GM21717 (cell line): ENCODE data around the gene FLCN.

Experiments used
- ATAC-seq: cut with Tn5 transposase; IDR thresholded peaks from one replicate; pipeline ENCODE4 v1.9.1; 2021; ENCODE audit warnings: mild to moderate bottlenecking, moderate library complexity; ENCODE audit not compliant: unreplicated experiment

FLCN gene

DNA sequence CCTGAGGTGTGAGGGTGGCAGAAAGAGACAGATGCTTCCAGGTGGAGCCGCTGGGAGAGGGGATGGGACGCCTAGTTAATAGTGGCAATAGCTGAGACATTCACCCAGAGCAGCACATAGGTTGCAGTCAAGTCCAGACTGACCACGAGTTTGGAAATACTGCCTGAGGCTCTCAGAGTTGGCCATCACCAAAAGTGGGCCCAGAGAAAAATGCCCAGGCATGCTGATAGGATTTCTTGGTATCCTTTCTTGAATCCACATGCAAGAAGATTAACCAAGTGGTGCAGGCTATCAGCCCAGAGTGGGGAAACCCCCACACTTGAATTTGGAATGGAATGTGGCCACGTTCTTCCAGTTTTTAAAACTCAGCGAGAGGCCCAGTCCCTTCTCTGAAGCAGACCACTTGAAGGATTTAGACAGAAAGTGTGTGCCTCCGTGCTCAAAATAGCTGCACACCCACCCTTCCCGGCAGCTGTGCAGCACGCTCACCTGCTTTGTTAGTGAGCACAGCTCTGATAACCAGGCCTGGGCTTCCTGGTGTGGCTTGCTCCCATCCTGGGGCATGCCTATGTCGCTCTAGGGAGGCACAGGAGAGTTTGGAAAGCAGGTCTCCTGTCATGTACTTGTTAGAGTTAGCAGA, 66.5 kb downstream of the FLCN start:
- ATAC-seq, result no peak

DNA sequence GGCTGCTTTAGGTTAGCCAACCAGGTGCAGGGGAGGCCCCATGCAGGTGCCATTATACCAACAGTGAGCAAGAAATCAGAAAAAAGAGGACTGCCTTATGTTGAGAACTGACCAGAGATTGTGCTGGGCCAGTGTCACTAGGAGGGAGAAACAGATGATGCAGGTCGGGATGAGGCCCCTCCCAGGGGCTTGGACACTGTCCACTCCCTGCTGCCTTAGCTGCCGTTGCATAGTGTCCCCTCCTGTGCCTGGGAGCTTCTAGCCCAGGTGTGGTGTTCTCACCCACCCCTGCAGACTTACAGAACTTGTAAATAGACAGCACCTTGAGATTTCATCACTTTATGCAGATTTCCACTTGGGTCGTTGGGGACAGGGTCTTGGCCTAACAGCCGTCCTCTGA, 67.6 kb downstream of the FLCN start:
- no peak for ATAC-seq

DNA sequence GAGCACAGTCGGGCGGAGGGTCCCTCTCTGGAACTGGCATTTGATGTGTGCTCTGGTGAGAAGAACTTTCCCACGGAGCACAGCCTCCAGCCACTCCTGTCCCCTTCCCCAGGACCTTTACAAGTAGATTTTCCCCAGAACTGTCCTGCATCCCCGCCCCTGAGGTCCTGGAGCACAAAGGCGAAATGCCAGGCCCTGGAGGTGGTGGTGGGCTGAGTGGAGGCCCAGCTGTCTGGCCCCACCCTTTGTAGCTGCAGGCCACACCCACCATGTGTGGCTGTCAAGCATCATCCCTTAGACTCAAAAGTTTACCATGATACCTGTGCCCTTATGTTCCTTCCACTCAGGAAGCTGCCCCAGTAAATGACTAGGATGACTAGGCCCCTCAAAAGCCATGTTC, 68.6 kb downstream of the FLCN start:
- no peak for ATAC-seq

DNA sequence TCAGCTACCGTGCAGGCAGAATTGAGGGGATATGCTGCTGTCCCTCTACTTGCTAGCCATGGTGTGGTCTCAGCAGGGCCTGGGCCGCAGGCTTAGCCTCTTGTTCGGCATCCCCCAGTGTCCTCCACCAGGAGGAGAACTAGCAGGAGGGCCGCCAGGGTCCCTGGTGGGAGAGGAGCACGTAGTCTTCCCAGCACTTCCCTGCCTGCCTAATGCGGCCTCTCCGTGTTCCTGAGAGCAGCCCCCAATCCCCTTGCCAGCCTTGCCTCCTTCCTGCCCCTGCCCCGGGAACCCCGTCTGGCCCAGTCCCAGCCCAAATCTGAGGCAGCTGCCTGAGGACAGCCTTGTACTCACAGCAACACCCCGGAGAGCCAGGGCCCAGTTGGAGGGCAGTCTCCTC, 69.0 kb downstream of the FLCN start:
- ATAC-seq, result no peak

DNA sequence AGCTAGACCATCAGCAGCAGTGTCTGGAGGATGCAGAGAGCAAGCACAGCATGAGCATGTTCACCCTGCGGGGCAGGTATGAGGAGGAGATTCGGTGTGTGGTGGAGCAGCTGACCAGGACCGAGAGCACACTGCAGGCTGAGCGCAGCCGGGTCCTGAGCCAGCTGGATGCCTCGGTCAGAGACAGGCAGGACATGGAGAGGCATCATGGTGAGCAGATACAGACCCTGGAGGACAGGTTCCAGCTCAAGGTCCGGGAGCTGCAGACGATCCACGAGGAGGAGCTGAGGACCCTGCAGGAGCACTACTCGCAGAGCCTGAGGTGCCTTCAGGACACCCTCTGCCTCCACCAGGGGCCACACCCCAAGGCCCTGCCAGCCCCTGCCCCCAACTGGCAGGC, 69.6 kb downstream of the FLCN start:
- no peak for ATAC-seq

DNA sequence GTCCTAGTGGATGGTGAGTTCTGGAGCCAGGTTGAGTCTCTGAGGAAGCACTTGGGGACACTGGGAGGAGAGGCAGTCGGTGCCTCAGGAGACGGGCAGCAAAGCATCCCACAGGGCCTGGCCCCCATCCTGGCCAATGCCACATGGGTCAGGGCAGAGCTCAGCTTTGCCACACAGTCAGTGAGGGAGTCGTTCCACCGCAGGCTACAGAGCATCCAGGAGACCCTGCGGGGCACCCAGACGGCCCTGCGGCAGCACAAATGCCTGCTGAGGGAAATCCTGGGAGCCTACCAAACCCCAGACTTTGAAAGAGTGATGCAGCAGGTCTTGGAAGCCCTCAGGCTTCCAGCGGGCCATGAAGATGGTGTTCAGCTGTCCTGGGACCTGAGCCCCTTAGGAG, 70.5 kb downstream of the FLCN start:
- no peak for ATAC-seq

DNA sequence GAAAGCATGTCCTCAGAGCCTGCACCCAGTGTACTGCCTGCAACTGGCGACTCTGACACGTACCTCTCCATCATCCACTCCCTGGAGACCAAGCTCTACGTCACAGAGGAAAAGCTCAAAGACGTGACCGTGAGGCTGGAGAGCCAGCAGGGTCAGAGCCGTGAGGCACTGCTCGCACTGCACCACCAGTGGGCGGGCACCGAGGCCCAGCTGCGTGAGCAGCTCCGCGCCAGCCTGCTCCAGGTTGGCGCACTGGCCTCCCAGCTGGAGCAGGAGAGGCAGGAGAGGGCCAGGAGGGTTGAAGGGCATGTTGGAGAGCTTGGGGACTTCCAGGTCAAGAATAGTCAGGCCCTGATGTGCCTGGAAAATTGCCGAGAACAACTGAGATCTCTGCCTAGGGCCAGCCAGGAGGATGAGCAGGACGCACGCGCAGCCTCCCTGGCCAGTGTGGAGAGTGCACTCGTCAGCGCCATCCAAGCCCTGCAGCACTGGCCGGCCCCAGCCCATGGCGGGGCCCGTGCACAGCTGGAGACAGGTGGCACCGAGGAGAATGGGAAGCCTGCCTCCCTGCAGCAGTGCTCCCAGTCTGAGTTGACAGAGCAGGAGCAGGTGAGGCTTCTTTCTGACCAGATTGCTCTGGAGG, 71.2 kb downstream of the FLCN start:
- no peak for ATAC-seq

DNA sequence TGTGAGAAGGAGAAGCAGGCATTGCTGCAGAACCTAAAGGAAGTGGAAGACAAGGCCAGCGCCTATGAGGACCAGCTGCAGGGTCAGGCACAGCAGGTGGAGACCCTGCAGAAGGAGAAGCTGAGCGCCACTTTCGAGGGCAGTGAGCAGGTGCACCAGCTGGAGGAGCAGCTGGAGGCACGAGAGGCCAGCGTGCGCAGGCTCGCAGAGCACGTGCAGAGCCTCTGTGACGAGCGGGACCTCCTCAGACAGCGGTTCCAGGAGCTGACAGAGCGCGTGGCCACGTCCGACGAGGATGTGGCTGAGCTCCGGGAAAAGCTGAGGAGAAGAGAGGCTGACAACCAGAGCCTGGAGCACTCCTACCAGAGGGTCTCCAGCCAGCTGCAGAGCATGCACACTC, 72.3 kb downstream of the FLCN start:
- no peak for ATAC-seq

DNA sequence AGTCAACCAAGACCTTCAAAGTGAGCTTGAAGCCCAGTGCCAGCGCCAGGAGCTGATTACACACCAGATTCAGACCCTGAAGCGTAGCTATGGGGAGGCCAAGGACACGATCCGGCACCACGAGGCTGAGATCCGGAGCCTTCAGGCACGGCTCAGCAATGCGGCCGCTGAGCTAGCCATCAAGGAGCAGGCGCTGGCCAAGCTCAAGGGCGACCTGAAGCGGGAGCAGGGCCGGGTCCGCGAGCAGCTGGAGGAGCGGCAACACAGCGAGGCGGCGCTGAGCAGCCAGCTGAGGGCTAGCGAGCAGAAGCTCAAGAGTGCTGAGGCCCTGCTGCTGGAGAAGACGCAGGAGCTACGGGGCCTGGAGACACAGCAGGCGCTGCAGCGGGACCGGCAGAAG, 72.8 kb downstream of the FLCN start:
- no peak for ATAC-seq
